ENCODE measurements around the gene CAP1. TPM values are rescaled to one million over a fixed set of nuclear protein-coding genes. Genes with fewer than 3 reads are reported as not detected.
A peak's percentile ranks its signal among the peaks of the same experiment; 100 is the strongest.
"Not testable (repeated sequence)": the region's sequence is repeated elsewhere in the genome, so short reads cannot be mapped to it uniquely, and the experiment has no call there.

The CAP1 gene
- polyA plus RNA-seq, 1 of the 3 experiments (the other 2 are of a cell fraction), result 244 TPM

- Histone ChIP-seq H3K27me3 (ENCODE audit: insufficient read depth) (no peaks in the 10 kb centered on the region), H2AFZ (ENCODE audit: low read depth) (no peak overlapping the region), H3K79me2 (ENCODE audit: insufficient read depth) (no peaks in the 10 kb centered on the region), H3K9me3 (no peaks in the 10 kb centered on the region), H3F3A (replicated peaks; ENCODE audit: insufficient read depth) (no peaks in the 10 kb centered on the region), H3K36me3 (replicated peaks in 1 of 2; ENCODE audit: control insufficient read depth in 1 of 2, insufficient read depth in 2 of 2, low read length in 1 of 2) (no peaks in the 10 kb centered on the region), H3K4me2 (no peak overlapping the region), H3K4me1 (ENCODE audit: control insufficient read depth in 1 of 2, insufficient read depth in 2 of 2, low read depth in 1 of 2, low read length in 1 of 2) (no peaks in the 10 kb centered on the region), H4K20me1 (ENCODE audit: insufficient read depth) (no peaks in the 10 kb centered on the region), H3K9me2 (no peaks in the 10 kb centered on the region), H3K27ac (ENCODE audit: low read depth in 2 of 2, low read length in 1 of 2) (peak overlapping the region in 1 of 2 experiments; percentile 43; a peak in 1 of 4 replicates), H3K9ac (no peak overlapping the region), H3K4me3 (ENCODE audit: low read depth in 2 of 2, low read length in 1 of 2) (no peak overlapping the region)
- ChIA-PET CTCF (interaction anchor here (0.6 kb wide), 1 partner anchor 86 kb away, joined by 3 read pairs; no protein-coding TSS in a partner anchor), POLR2A (no interaction called here)
- WGBS (ENCODE audit: low lambda C conversion rate), result 42% methylated on average over 2 of the region's 2 CpGs
- no peak for DNase-seq
- TF ChIP-seq, protein P1, sequence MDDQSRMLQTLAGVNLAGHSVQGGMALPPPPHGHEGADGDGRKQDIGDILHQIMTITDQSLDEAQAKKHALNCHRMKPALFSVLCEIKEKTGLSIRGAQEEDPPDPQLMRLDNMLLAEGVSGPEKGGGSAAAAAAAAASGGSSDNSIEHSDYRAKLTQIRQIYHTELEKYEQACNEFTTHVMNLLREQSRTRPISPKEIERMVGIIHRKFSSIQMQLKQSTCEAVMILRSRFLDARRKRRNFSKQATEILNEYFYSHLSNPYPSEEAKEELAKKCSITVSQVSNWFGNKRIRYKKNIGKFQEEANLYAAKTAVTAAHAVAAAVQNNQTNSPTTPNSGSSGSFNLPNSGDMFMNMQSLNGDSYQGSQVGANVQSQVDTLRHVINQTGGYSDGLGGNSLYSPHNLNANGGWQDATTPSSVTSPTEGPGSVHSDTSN (IDR thresholded peaks at IDR 0.05), result peak; percentile 80
- no peak for TF ChIP-seq FOSL2 (IDR thresholded peaks at IDR 0.05; ENCODE audit: borderline replicate concordance, low read depth)
- peak; percentile 54; the same call in 1 of the 2 replicates for TF ChIP-seq TCF12 (IDR thresholded peaks at IDR 0.05)
Observed at GRCh38 chr1:40004857-40005256, 35.7 kb upstream of the CAP1 start.

GRCh38 chr1:40007481-40008034 lies 33.0 kb upstream of the CAP1 start:
- 51% methylated on average over 3 of the region's 3 CpGs for WGBS (ENCODE audit: low lambda C conversion rate)
- H3K36me3 ChIP-seq (replicated peaks in 1 of 2; ENCODE audit: control insufficient read depth in 1 of 2, insufficient read depth in 2 of 2, low read length in 1 of 2); H4K20me1 ChIP-seq (ENCODE audit: insufficient read depth); H3K4me2 ChIP-seq; H3K27me3 ChIP-seq (ENCODE audit: insufficient read depth); H2AFZ ChIP-seq (ENCODE audit: low read depth); H3F3A ChIP-seq (replicated peaks; ENCODE audit: insufficient read depth); H3K27ac ChIP-seq (ENCODE audit: low read depth in 2 of 2, low read length in 1 of 2); H3K9me3 ChIP-seq; H3K9ac ChIP-seq; H3K79me2 ChIP-seq (ENCODE audit: insufficient read depth); H3K4me3 ChIP-seq (ENCODE audit: low read depth in 2 of 2, low read length in 1 of 2); H3K4me1 ChIP-seq (ENCODE audit: control insufficient read depth in 1 of 2, insufficient read depth in 2 of 2, low read depth in 1 of 2, low read length in 1 of 2); H3K9me2 ChIP-seq; DNase-seq; POLR2A ChIA-PET; CTCF ChIA-PET: not testable (repeated sequence)

DNA sequence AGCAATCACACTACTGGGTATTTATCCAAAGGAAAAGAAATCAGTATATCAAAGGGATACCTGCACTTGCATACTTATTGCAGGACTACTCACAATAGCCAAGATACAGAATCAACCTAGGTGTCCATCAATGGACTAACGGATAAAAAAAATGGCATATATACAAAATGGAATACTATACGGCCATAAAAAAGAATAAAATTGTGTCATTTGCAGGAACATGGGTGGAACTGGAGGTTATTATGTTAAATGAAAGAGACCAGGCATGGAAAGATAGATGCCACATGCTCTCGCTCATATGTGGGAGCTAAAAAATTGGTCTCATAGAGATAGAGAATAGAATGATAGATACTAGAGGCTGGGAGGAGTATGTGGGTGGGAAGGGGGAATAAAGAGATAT lies 29.3 kb upstream of the CAP1 start:
- no peaks in the 10 kb centered on the region for H3K27me3 ChIP-seq (ENCODE audit: insufficient read depth)
- no peak overlapping the region for H3K4me3 ChIP-seq (ENCODE audit: low read depth in 2 of 2, low read length in 1 of 2)
- H3K9me2 ChIP-seq, result no peaks in the 10 kb centered on the region
- H3K4me2 ChIP-seq, result no peak overlapping the region
- 72% methylated on average over 3 of the region's 3 CpGs for WGBS (ENCODE audit: low lambda C conversion rate)
- H2AFZ ChIP-seq (ENCODE audit: low read depth), result no peak overlapping the region
- no peaks in the 10 kb centered on the region for H4K20me1 ChIP-seq (ENCODE audit: insufficient read depth)
- ChIA-PET POLR2A (no interaction called here), CTCF (no interaction called here)
- no peaks in the 10 kb centered on the region for H3K36me3 ChIP-seq (replicated peaks in 1 of 2; ENCODE audit: control insufficient read depth in 1 of 2, insufficient read depth in 2 of 2, low read length in 1 of 2)
- no peak for DNase-seq
- TF ChIP-seq EP300 (IDR thresholded peaks at IDR 0.05; ENCODE audit: borderline replicate concordance in 1 of 2, low read depth in 1 of 2, low read length in 1 of 2) (no peak), ZBTB33 (IDR thresholded peaks at IDR 0.05; ENCODE audit: borderline replicate concordance, low read depth) (no peak), TEAD4 (IDR thresholded peaks at IDR 0.05; ENCODE audit: borderline replicate concordance, insufficient read depth) (no peak), GABPA (IDR thresholded peaks at IDR 0.05; ENCODE audit: low read depth) (no peak), JUND (IDR thresholded peaks at IDR 0.05) (no peak), SIN3A (IDR thresholded peaks at IDR 0.05; ENCODE audit: borderline replicate concordance, low read depth, low read length) (no peak), YY1 (IDR thresholded peaks at IDR 0.05; ENCODE audit: low read depth) (no peak)
- no peak overlapping the region for H3K27ac ChIP-seq (ENCODE audit: low read depth in 2 of 2, low read length in 1 of 2)
- peaks cover 0 to 9% of the 10 kb centered on the region in 2 experiments; a peak in 1 of 4 replicates for H3K4me1 ChIP-seq (ENCODE audit: control insufficient read depth in 1 of 2, insufficient read depth in 2 of 2, low read depth in 1 of 2, low read length in 1 of 2)
- H3F3A ChIP-seq (replicated peaks; ENCODE audit: insufficient read depth), result peaks cover 18% of the 10 kb centered on the region
- H3K9ac ChIP-seq, result no peak overlapping the region
- H3K9me3 ChIP-seq, result no peaks in the 10 kb centered on the region
- H3K79me2 ChIP-seq (ENCODE audit: insufficient read depth), result no peaks in the 10 kb centered on the region

All from SK-N-SH (cell line).